ENCODE results near the gene MVB12B.
"Not testable (repeated sequence)": the region's sequence is repeated elsewhere in the genome, so short reads cannot be mapped to it uniquely, and the experiment has no call there.

Gene MVB12B

DNA sequence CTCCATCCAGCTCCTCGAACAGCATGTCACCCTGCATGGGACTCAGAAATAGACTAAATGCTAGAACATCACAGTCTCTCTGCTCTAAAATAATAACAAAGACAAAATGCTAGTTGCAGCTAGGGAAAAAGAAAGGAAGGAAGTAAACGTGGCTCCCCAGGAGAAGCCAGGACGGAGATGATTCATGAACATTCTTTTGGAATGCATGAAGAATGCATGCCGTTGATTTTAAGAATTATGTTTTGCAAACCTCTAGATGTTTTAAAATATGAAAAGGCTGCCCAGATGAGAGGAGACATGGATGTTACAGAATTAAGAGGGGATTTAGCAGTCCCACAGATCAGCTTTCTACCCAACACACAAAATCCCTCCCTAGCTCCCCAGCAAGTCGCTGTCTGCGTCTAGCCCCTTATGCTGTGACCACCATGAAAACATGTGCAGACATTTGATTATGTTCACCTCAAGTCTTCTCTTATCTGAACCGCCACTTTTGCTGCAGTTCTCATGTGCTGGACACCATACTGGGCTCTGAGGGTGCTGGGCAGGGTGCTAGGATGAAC, 147.7 kb downstream of the MVB12B start:
- peak overlapping the region in 8 of 21 experiments; percentile 9 to 85 (median 56) for H3K27ac ChIP-seq
- no peak overlapping the region for H3K4me3 ChIP-seq

DNA sequence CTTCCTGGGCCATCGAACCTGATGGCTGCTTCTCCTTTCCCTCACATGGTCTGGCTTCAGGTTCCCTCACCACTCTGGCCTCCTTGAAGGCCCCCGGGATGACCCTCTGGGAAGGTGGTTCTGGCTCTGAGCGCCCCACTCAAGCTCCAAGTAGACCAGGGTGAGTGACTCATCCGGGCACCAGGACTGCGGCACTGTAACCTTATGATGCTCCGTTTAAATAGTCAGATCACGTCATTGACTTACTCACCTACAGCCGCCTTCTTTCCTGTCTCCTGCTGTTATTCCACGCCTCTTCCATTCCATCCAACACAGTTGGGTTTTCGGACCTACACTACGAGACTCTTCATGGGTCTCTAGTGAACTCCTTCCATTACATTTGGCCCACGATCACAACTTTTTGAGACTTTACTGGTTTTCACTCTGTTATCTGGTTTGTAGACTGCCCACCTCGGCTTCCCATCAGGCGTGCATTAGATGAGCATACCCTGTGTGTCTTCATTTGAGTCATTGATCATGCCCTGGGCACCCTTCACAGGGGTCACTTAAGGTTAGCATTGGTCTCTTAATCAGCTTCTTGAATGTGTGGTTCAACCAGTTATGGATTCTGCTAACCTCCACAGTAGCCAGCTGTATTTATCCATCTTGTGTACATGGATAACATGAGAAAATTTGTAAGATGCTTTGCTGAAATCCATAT, 148.3 kb downstream of the MVB12B start:
- Histone ChIP-seq H3K4me3 (no peak overlapping the region), H3K27ac (peak overlapping the region in 5 of 21 experiments; percentile 55 to 85 (median 60))

DNA sequence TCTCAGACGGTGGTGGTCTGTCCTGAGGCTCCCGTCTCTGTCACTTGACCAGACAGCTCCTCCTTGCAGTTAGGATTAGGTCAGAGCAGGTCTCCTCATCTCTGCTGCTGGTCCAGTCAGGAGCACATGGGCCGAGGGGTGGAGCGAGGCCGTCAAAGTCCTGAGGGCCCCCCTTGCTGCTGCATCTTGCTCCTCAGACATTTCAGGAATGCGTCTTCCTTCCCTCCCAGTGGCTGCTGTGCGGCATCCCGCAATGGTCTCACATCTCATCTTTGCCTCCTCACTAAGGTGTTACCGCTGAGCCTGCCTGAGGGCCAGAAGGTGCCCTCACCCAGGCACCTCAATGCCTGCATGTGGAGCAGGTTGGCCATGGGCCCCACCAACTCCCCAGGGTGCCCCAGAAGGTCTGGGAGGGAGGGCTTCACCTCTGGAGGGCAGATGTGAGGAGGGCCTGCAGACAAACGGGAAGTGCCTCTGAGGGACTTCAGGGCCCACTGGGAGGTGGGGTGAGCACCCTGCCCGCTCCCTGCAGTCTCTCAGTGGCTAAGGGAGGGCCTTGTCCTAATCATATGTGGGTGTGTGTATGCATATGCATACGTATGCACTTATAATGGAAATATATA, 149.4 kb downstream of the MVB12B start:
- H3K4me3 ChIP-seq = no peak overlapping the region
- H3K27ac ChIP-seq = no peak overlapping the region

DNA sequence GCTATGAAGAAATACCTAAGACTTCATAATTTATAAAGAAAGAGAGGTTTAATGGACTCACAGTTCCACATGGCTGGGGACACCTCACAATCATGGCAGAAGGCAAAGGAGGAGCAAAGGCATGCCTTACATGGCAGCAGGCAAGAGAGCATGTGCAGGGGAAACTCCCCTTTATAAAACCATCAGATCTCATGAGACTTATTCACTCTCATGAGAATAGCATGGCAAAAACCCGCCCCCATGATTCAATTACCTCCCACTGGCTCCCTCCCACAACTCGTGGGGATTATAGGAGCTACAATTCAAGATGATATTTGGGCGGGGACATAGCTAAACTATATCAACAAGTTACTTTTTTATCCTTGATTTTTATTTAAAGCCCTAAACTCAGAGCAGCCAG, 150.8 kb downstream of the MVB12B start:
- H3K4me3 ChIP-seq, H3K27ac ChIP-seq: not testable (repeated sequence)

DNA sequence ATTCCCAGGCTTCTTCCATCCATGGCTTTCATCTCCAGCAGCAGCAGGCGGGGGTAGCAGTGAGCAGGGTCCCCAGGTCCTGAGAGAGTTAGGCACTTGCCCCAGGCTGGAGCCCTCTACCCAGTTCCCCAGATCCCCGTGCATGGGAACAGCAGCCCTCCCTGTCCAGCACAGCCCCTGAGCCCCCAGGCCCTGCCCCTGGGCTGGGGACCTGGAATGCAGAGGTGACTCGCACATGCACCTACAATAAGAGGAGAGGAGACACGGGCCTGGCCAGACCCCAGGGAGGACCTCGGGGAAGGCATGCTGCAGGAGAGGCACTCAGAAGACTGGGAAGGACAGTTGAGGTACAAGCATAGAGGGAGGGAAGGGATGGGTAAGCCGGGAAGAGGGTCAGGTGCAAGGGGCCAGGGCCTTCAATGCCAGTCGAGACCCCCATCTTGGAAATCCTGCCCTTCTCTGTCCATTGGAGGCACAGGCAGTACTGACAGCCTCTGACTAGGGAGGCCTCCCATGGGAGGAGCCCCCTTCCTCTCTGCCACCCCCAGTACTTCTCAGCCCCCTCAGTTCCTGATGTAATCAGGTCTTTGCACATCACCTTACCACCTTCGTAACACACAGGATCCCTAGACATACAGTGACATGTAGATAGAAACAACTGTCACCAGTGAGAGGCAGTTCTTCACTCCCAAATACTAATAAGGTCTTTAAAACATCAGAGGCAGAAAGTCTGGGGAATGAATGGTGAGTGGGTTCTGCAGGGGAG, 151.8 kb downstream of the MVB12B start:
- no peak overlapping the region for H3K27ac ChIP-seq
- no peak overlapping the region for H3K4me3 ChIP-seq

DNA sequence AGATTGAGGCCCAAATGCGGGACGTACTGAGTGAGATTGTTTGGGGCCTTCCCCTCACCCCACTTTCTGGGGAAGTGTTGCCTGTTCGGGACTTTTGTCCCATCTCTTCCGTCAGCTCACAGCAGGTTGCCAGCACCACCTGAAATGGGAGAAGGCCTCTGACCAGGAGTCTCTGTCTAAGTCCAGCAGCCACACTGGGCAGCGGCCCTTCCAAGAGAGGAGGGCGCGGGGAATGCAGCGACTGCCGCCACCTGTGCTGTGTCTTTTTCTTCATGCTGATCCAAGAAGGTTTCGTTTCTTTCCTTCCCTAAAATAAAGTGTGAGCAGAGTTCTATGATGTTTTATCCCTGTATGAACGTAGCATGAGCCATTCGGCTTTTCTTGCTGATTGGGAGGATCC, 152.9 kb downstream of the MVB12B start:
- Histone ChIP-seq H3K4me3 (no peak overlapping the region), H3K27ac (no peak overlapping the region)

DNA sequence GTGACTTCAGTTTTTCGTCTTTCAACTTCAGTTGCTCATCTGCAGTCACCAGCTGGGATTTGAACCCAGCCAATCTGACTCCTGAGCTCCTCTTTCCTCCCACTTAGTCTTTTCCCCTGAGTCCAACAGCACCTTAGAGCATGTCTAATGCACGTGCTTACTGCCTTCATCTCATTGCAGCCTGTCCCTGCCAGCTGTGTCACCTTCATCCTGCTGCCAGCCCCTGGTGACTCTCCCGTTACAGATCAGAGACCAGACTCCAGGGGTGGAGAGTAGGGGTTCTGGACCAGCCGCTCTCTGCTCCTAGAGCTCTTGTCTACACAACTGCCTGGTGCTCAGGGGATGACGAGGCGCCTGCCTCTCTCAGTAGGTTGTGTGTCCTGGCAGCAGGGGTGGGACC, 154.2 kb downstream of the MVB12B start:
- no peak overlapping the region for H3K27ac ChIP-seq
- no peak overlapping the region for H3K4me3 ChIP-seq

DNA sequence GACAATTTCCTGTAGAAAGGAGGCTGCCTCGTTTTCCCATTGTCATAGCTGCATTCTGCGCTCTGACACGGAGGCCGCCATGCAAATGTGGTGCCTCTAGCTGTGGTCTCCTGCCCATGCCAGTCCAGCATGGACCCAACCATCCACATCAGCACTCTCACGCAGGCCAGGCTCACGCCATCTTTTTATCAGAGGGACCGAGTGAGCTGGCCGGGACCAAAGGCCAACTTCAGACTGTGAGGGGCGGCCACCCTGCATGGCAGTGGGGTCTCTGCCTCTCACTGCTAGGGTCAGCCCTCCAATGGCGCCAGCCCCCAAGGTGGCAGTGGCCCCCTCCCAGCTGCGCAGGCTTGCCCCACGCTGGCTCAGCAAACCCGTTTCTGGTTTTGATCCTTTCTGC, 155.2 kb downstream of the MVB12B start:
- Histone ChIP-seq H3K27ac (peak overlapping the region in 5 of 21 experiments; percentile 16 to 49 (median 39)), H3K4me3 (no peak overlapping the region)

DNA sequence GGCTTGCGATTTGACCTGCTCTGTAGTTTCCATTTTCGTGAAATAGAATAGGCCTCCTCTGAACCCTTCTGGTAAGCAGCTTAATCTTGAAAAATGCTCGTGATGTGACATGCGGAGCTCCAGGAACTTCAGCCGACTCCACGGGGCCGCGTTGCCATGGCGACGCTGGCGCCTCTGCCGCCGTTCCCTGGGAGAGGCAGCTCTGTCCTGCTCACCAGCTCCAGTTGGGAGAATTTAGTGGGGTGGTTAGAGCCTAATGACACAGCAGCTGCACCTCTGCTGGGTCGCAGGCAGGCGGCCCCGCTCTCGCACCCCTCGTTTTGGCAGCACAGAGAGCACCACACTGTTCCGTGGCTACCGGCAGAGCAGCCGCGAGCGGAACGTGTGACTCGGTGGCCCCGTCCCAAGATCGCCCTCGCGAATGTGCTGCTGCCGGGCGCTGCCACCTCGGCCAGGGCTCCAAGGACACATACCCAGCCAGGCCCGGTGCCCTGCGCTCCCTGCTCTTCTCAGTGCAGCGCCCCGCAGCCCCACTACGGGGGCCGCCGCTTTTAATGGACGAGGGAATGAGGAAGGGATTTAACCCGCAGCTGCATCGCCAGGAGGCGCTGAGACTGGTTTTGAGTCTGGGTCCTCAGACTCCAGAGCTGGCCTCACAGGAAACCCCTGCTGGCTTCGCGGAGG, 155.9 kb downstream of the MVB12B start:
- Histone ChIP-seq H3K4me3 (no peak overlapping the region), H3K27ac (peak overlapping the region in 7 of 21 experiments; percentile 17 to 67 (median 39))

DNA sequence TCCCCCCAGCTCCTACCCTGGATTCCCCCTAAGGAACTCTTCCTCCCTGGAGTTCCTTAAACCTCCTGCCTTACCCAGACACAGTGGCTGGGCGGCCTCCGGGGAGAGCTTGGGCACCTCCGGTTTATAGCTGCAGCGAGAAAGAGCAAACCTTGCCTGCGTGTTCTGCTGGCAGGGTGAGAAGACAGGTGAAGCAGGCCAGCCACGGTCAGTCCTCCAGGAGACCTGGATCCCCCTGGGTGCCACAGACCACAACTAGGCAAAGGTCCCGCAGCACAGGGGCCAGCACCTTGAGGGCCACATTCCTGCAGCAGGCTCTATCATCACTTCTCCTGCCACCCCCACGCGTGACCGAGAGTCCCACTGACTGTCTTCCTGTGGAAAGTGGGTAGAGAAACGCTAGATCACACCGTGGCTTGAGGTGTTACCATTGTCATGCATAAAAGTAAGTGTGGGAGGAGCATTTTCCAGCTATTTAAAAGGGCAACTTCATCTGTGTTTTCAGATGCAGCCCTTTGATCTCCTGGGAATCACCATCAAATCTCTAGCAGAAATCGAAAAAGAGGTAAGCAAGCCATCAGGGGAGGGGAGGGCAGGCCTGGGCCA, 156.9 kb downstream of the MVB12B start:
- Histone ChIP-seq H3K27ac (peak overlapping the region in 3 of 21 experiments; percentile 4 to 49 (median 39)), H3K4me3 (no peak overlapping the region)

DNA sequence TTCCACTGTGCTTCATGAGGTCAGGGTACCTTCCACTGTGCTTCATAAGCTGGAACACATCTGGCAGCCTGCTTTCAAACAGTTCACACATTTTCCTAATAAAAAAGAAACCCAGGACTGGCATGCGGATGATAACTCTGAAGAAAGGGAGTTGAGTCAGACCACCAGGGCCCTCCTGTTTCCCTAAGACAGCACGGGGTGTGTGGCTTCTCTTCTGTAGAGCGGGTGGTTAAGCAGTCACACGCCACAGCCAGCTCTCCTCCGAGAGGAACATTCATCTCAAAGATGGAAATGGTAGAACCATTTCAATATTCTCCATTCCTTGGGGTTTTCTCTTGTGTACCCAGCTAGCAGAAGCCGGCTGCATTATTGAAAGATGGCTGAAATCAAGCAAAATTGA, 159.0 kb downstream of the MVB12B start:
- H3K27ac ChIP-seq = peak overlapping the region in 1 of 21 experiments; percentile 55

DNA sequence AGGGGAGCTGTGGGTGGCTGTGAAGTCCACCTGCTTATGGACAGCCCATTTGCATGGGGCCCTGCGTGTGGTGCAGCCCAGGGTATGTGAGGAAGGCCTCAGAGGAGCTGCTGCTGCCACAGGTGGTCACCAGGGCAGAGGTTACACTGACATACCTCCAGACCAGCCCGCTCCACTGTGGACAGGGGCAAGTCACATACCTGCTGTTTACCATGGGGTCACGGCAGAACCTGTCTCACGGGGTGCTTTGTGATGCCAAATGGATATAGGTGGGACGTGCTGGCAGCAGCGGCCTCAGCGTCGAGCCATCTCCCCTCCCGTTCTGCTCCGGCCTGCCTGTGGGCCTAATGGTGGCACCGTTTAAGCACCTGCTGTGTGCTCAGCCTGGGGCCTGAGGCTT, 159.6 kb downstream of the MVB12B start:
- H3K27ac ChIP-seq = peak overlapping the region in 1 of 21 experiments; percentile 55

More for the DNA sequence above, 159.0 kb downstream of the MVB12B start:
- no peak overlapping the region for H3K4me3 ChIP-seq

DNA sequence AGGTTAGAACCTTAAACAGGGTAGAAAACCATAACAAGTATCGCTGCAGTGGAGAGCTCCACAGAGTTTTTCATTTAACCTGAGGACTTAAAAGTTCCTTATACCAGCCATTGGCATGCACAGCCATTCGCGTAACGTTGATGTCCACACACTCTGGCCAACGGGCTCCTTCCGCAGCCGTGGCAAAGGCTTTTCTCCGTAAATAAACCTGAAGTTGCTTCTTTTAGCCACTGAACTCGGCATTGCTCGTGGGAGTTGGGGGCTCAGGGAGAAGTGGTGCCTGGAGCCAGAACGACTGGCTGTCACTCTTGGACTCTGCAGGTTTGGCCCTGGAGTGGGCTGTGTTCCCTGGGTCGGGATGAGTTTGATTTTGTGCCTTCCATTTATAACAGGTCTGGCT, 161.2 kb downstream of the MVB12B start:
- no peak overlapping the region for H3K27ac ChIP-seq
- no peak overlapping the region for H3K4me3 ChIP-seq

More for the DNA sequence above, 159.6 kb downstream of the MVB12B start:
- H3K4me3 ChIP-seq = no peak overlapping the region

DNA sequence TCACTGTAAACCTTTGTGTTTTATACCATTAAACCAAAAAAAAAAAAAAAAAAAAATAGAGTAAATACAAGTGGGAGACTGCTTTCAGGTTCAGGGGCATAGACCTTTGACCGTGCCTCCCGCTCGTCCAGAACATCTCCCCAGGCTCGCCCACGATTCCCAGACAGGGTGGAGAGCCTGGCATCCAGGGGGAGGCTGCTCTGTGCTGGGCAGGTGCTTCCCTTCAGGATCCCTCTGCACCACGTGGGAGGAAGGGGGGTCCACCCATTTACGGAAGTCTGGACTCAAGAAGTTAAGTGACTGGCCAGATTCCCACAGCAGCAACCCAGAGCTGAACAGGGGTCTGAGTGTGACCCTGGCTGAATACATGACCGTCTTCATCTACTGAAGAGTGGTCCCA, 161.7 kb downstream of the MVB12B start:
- Histone ChIP-seq H3K4me3 (no peak overlapping the region), H3K27ac (no peak overlapping the region)

DNA sequence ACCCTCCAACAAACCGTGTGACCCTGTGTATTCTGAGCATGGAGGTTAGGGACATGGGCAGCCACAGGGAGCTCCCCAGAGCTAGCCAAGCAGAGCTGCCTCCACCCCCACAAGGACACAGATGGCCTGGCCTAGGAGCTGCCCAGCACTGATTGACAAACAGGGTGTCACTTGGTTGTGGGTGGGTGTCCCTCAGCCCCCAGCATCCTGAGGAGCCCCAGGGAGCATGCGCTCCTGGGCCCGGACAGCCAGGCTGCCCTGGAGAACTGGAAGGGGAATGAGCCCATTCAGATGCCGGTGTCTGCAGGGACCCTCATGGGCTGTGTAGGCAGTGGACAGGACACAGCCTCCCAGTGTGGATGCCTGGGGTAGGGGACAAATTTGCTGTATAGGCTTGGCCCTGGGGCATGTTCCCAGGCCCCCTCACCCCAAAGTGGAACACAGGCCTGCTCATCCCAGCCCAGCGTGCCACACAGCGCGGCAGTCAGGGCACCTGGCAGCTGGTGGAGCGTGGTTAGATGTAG, 162.3 kb downstream of the MVB12B start:
- H3K4me3 ChIP-seq = no peak overlapping the region
- no peak overlapping the region for H3K27ac ChIP-seq

DNA sequence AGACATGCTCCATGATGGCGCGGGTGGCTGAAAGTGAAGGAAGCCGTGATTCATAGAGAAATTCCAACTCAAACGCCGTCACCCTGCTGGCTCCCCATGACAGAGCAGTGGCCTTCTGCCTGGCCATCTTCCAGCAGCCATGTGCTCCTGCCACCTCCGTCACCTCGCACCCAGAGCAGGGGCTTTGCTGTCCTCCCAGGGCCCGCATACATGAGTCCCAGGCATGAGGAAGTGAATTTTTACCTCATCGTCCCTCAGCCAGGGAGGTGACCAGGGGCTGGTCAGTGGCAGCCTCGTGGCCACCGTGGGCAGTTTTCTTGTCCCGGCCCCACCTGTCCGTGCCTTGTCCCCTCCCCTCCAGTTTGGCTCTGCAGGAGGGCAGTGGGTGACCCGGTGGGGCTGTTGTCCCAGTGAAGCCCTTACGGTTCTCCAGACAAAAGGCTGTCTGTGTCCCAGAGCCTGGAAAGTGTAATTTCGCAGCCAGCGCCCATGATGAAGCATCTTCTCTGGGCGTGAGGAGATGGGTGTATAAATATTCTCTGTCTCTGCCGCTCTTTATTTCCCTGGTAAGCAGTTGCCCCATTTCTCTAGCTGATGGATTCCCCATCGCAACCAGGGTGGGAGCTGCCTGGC, 163.1 kb downstream of the MVB12B start:
- no peak overlapping the region for H3K4me3 ChIP-seq
- peak overlapping the region in 1 of 21 experiments; percentile 29 for H3K27ac ChIP-seq

DNA sequence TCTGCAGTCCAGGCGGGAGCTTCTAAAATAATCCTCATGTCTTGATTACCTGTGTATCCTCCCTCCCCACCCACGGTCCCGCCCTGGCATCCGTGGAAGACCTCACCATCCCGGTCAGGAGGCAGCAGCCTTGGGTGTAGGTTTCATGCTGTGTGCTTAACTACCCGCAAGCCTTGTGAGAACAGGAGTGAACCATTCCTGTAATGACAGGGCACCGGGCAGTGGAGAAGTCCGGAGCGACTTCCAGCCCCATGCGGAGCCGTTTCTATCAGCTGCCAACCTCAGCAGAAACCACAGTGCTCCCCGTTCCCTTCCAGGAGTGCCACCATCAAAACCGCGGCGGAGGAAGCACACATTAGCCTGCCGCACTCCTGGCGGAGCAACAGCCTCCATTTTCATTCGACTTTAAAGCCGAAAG, 163.6 kb downstream of the MVB12B start:
- H3K27ac ChIP-seq = peak overlapping the region in 1 of 21 experiments; percentile 29
- no peak overlapping the region for H3K4me3 ChIP-seq

DNA sequence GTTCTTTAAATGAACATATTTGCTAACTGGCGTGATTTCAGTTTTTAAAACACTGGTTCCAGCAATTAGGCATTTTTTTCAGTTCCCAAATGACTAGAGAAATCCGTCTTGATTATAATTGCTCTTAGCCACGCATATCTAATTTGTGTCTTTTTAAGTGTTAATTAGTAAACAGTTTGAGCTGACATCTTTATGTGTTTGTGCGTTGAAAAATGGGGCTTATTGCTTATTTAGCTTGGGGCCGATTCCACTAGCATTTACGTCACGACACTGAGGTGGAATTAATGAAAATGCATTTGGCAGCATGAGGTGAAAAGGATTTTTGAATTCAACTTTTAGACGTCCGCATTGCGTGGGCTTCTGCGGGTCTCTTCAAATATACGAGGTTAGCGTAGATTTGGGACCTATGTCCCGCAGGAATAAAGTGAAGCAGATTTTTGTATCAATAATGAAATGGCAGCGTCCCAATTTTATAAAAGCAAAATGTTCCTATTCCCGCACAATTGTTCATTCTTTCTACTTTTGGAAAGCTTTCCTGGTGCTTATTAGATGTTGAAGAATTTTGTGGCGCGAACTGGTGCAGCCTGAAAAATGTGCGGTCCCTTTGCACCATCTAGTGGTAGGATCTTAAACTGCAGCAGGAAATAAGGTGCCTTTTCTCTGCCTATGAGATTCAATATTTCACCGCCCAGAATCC, 164.4 kb downstream of the MVB12B start:
- Histone ChIP-seq H3K4me3 (no peak overlapping the region), H3K27ac (no peak overlapping the region)

Data from skin epidermis (tissue), 12 donors.